HEK293 (cell line): ENCODE data around the gene PRR36.

Experiments used
- GLIS2 ChIP-seq: fragments of 450-650 bp; formaldehyde crosslinking; IDR thresholded peaks from 2 replicates; pipeline ENCODE4 v1.5.1; 2016; ENCODE audit warnings: missing biosample characterization, missing genetic modification characterization
- HOXD13 ChIP-seq: sonication (generic); formaldehyde crosslinking; IDR thresholded peaks from 2 replicates; pipeline ENCODE4 v1.8.0; 2022; ENCODE audit warnings: missing genetic modification reagents, borderline replicate concordance
- KLF1 ChIP-seq: fragments of 450-650 bp; formaldehyde crosslinking; IDR thresholded peaks from 2 replicates; pipeline ENCODE4 v1.5.1; 2016; ENCODE audit warnings: missing biosample characterization, missing genetic modification characterization
- KLF10 ChIP-seq: fragments of 450-650 bp; IDR thresholded peaks from 2 replicates; pipeline ENCODE4 v1.5.1; 2018; ENCODE audit warnings: missing biosample characterization, mild to moderate bottlenecking, missing genetic modification characterization
- SP2 ChIP-seq: fragments of 450-650 bp; formaldehyde crosslinking; IDR thresholded peaks from 2 replicates; pipeline ENCODE4 v1.5.1; 2016; ENCODE audit warnings: missing biosample characterization, missing genetic modification characterization
- TSHZ1 ChIP-seq: fragments of 450-650 bp; formaldehyde crosslinking; IDR thresholded peaks from 2 replicates; pipeline ENCODE4 v1.5.1; 2016; ENCODE audit warnings: missing biosample characterization, missing genetic modification characterization, borderline replicate concordance
- ZBTB1 ChIP-seq: fragments of 450-650 bp; formaldehyde crosslinking; IDR thresholded peaks from 2 replicates; pipeline ENCODE4 v1.5.1; 2016; ENCODE audit warnings: missing biosample characterization, missing genetic modification characterization
- ZFP3 ChIP-seq: fragments of 450-650 bp; formaldehyde crosslinking; IDR thresholded peaks from 2 replicates; pipeline ENCODE4 v1.5.1; 2016; ENCODE audit warnings: low read depth, missing biosample characterization, missing genetic modification characterization
- ZIC2 ChIP-seq: fragments of 450-650 bp; formaldehyde crosslinking; IDR thresholded peaks from 2 replicates; pipeline ENCODE4 v1.5.1; 2016; ENCODE audit warnings: missing biosample characterization, missing genetic modification characterization
- ZNF10 ChIP-seq: fragments of 450-650 bp; formaldehyde crosslinking; IDR thresholded peaks from 2 replicates; pipeline ENCODE4 v1.5.1; 2017; ENCODE audit warnings: missing biosample characterization, missing genetic modification characterization
- ZNF16 ChIP-seq: fragments of 450-650 bp; formaldehyde crosslinking; IDR thresholded peaks from 2 replicates; pipeline ENCODE4 v1.5.1; 2016; ENCODE audit warnings: low read depth, missing biosample characterization, missing genetic modification characterization
- ZNF266 ChIP-seq: fragments of 450-650 bp; formaldehyde crosslinking; IDR thresholded peaks from 2 replicates; pipeline ENCODE4 v1.5.1; 2016; ENCODE audit warnings: missing biosample characterization, missing genetic modification characterization, low read depth
- ZNF292 ChIP-seq: fragments of 450-650 bp; formaldehyde crosslinking; IDR thresholded peaks from 2 replicates; pipeline ENCODE4 v1.5.1; 2016; ENCODE audit warnings: low read depth, missing biosample characterization, missing genetic modification characterization, borderline replicate concordance
- ZNF324 ChIP-seq: fragments of 450-650 bp; formaldehyde crosslinking; IDR thresholded peaks from 2 replicates; pipeline ENCODE4 v1.5.1; 2016; ENCODE audit warnings: missing biosample characterization, missing genetic modification characterization
- ZNF350 ChIP-seq: fragments of 450-650 bp; formaldehyde crosslinking; IDR thresholded peaks from 2 replicates; pipeline ENCODE4 v1.5.0; 2017; ENCODE audit warnings: missing biosample characterization, mild to moderate bottlenecking, missing genetic modification characterization
- ZNF518A ChIP-seq: fragments of 450-650 bp; formaldehyde crosslinking; conservative IDR thresholded peaks from 2 replicates; pipeline ENCODE4 v1.5.1; 2016; ENCODE audit warnings: low read depth, missing biosample characterization, missing genetic modification characterization
- ZNF521 ChIP-seq: fragments of 450-650 bp; formaldehyde crosslinking; IDR thresholded peaks from 2 replicates; pipeline ENCODE4 v1.5.1; 2017; ENCODE audit warnings: missing biosample characterization, mild to moderate bottlenecking, missing genetic modification characterization
- ZNF529 ChIP-seq: fragments of 450-650 bp; formaldehyde crosslinking; IDR thresholded peaks from 2 replicates; pipeline ENCODE4 v1.5.1; 2017; ENCODE audit warnings: missing genetic modification characterization, missing biosample characterization; ENCODE audit not compliant: insufficient replicate concordance
- ZNF555 ChIP-seq: fragments of 450-650 bp; formaldehyde crosslinking; conservative IDR thresholded peaks from 2 replicates; pipeline ENCODE4 v1.5.1; 2017; ENCODE audit warnings: missing biosample characterization, mild to moderate bottlenecking, missing genetic modification characterization, inconsistent platforms
- ZNF629 ChIP-seq: fragments of 450-650 bp; formaldehyde crosslinking; IDR thresholded peaks from 2 replicates; pipeline ENCODE4 v1.5.1; 2017; ENCODE audit warnings: missing biosample characterization, missing genetic modification characterization
- ZNF768 ChIP-seq: fragments of 450-650 bp; formaldehyde crosslinking; IDR thresholded peaks from 2 replicates; pipeline ENCODE4 v1.5.1; 2018; ENCODE audit warnings: missing biosample characterization, mild to moderate bottlenecking, missing genetic modification characterization
- ZNF776 ChIP-seq: fragments of 450-650 bp; formaldehyde crosslinking; IDR thresholded peaks from 2 replicates; pipeline ENCODE4 v1.5.0; 2017; ENCODE audit warnings: missing biosample characterization, missing genetic modification characterization, borderline replicate concordance
- ZNF777 ChIP-seq: fragments of 450-650 bp; formaldehyde crosslinking; IDR thresholded peaks from 2 replicates; pipeline ENCODE4 v1.5.1; 2017; ENCODE audit warnings: missing biosample characterization, missing genetic modification characterization, borderline replicate concordance
- TF ChIP-seq, protein P1 (sequence below): fragments of 450-650 bp; formaldehyde crosslinking; IDR thresholded peaks from 2 replicates; pipeline ENCODE4 v1.5.1; 2016; ENCODE audit warnings: missing biosample characterization, missing genetic modification characterization
- TF ChIP-seq, protein P2 (sequence below): fragments of 450-650 bp; formaldehyde crosslinking; IDR thresholded peaks from 2 replicates; pipeline ENCODE4 v1.5.1; 2016; ENCODE audit warnings: missing biosample characterization, missing genetic modification characterization, low read depth

The PRR36 gene

DNA sequence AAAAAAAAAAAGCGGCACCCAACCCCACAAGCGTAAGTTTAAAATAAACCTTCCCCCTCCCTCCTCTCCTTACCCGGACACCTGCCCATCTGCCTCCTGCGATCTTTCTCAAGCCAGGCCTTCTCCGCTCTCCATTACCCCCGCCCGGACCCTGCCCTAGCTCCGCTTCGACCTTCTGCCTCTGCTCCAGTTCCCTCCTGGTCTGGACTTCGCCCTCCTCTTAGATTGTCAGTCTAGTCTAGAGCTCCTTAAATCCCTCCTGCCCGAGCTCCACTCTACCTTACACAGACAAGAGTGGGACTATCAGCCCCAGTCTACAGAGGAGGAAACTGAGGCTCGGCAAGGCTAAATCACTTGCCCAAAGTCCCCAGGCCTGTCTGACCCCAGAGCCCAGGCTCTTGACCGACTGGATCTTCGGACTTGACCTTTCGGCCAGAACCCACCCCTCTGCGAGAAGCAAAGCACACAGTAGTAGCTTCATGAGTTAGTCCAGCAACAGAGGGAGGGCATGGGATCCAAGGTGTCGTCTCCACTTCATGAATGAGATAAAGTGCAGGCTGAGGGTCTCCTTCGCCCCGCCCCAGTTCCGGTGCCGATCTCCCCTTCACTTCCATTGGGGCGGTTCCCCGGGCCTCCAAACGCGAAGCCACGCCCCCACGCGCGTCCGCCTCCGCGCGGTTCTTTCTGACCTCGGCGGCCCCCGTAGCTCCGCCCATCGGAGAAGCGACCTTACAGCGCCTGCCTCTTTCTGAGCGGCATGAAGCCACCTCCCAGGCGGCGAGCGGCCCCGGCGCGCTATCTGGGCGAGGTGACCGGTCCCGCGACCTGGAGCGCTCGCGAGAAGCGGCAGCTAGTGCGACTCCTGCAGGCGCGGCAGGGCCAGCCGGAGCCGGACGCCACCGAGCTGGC lies 45.7 kb upstream of the PRR36 start, which contains the start of gene SNAPC2 (continued):
- TF ChIP-seq, protein P1, sequence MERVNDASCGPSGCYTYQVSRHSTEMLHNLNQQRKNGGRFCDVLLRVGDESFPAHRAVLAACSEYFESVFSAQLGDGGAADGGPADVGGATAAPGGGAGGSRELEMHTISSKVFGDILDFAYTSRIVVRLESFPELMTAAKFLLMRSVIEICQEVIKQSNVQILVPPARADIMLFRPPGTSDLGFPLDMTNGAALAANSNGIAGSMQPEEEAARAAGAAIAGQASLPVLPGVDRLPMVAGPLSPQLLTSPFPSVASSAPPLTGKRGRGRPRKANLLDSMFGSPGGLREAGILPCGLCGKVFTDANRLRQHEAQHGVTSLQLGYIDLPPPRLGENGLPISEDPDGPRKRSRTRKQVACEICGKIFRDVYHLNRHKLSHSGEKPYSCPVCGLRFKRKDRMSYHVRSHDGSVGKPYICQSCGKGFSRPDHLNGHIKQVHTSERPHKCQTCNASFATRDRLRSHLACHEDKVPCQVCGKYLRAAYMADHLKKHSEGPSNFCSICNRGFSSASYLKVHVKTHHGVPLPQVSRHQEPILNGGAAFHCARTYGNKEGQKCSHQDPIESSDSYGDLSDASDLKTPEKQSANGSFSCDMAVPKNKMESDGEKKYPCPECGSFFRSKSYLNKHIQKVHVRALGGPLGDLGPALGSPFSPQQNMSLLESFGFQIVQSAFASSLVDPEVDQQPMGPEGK (tag by site-specific recombination): peak; percentile 29; the same call in 1 of the 2 replicates
- TF ChIP-seq ZNF629 (tag by site-specific recombination) (peak; percentile 40; the same call in 1 of the 2 replicates), ZBTB1 (tag by site-specific recombination) (0 out of 2 replicates have a peak, but pooled peaks have one; percentile 7), ZNF16 (no peak), HOXD13 (CRISPR knock-in tag) (no peak), ZNF529 (tag by site-specific recombination) (no peak), ZNF292 (tag by site-specific recombination) (no peak), KLF1 (tag by site-specific recombination) (peak; percentile 56; the same call in 1 of the 2 replicates), KLF10 (peak; percentile 89), TSHZ1 (tag by site-specific recombination) (no peak), ZNF324 (tag by site-specific recombination) (peak; percentile 77; the same call in 1 of the 2 replicates), ZNF521 (no peak), ZIC2 (tag by site-specific recombination) (peak; percentile 30; the same call in 1 of the 2 replicates), ZNF350 (tag by site-specific recombination) (no peak), ZNF776 (no peak), ZNF768 (tag by site-specific recombination) (no peak), ZNF555 (no peak), ZNF518A (tag by site-specific recombination) (no peak), ZNF10 (tag by site-specific recombination) (no peak), SP2 (tag by site-specific recombination) (peak; percentile 79), ZNF777 (no peak), ZNF266 (tag by site-specific recombination) (no peak), GLIS2 (tag by site-specific recombination) (peak; percentile 55), ZFP3 (tag by site-specific recombination) (no peak)
- TF ChIP-seq, protein P2, sequence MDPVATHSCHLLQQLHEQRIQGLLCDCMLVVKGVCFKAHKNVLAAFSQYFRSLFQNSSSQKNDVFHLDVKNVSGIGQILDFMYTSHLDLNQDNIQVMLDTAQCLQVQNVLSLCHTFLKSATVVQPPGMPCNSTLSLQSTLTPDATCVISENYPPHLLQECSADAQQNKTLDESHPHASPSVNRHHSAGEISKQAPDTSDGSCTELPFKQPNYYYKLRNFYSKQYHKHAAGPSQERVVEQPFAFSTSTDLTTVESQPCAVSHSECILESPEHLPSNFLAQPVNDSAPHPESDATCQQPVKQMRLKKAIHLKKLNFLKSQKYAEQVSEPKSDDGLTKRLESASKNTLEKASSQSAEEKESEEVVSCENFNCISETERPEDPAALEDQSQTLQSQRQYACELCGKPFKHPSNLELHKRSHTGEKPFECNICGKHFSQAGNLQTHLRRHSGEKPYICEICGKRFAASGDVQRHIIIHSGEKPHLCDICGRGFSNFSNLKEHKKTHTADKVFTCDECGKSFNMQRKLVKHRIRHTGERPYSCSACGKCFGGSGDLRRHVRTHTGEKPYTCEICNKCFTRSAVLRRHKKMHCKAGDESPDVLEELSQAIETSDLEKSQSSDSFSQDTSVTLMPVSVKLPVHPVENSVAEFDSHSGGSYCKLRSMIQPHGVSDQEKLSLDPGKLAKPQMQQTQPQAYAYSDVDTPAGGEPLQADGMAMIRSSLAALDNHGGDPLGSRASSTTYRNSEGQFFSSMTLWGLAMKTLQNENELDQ (tag by site-specific recombination): no peak
